Measurements from ENCODE around the gene IQGAP3.

GRCh38 chr1:156540955-156541354, 31.4 kb downstream of the IQGAP3 start:
- TF ChIP-seq CTCF (IDR thresholded peaks at IDR 0.05): no peak
- no peak for TF ChIP-seq EZH2 (IDR thresholded peaks at IDR 0.05; ENCODE audit: borderline replicate concordance, insufficient read depth, low read depth, low read length, poor library complexity, severe bottlenecking)
